ENCODE results near the gene NCKIPSD. TPM values are rescaled to one million over a fixed set of nuclear protein-coding genes. Genes with fewer than 3 reads are reported as not detected.
A peak's percentile ranks its signal among the peaks of the same experiment; 100 is the strongest.

NCKIPSD gene
- total RNA-seq, 1 experiment from 2014 or later, result 46.0 TPM

DNA sequence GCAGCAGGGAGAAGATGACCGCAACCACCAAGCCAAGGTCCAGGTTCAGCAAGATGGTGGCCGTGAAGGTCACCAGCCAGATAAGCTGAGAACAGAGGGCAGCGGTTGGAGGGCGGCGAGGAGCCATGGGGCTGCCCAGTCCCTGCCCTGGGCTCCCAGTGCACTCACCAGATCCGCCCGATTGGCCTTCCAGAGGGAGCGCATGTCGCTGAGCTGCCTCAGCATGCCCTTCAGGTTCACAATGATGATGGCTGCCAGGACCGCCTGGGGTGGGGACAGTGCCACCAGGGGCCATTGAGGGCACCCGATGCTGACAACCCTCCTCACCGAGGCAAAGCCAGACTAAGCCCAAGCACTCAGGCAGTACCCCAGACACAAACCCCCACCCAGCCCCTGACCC, 55.8 kb downstream of the NCKIPSD start:
- Histone ChIP-seq H2AK5ac (ENCODE audit: insufficient read length, low read length) (no peak overlapping the region), H3K23ac (ENCODE audit: insufficient read length, low read depth, low read length) (no peak overlapping the region), H3K27ac (ENCODE audit: insufficient read length, low read depth, low read length) (no peak overlapping the region), H3K23me2 (ENCODE audit: insufficient read length, low read depth, low read length, poor library complexity, severe bottlenecking) (peaks cover 4% of the 10 kb centered on the region), H4K5ac (ENCODE audit: insufficient read length, low read depth, low read length) (no peak overlapping the region), H2BK120ac (ENCODE audit: low read depth, low read length, poor library complexity, severe bottlenecking) (no peak overlapping the region), H2BK12ac (ENCODE audit: insufficient read length, low read depth, low read length) (no peak overlapping the region), H3K4ac (ENCODE audit: low read depth, low read length) (no peak overlapping the region), H4K91ac (ENCODE audit: insufficient read length, low read depth, low read length) (no peak overlapping the region), H3K27me3 (ENCODE audit: insufficient read depth, low read length) (no peaks in the 10 kb centered on the region), H3K18ac (ENCODE audit: insufficient read length, low read depth, low read length) (no peak overlapping the region), H3K4me1 (ENCODE audit: insufficient read depth, low read length) (no peaks in the 10 kb centered on the region; the same call in 1 of the 2 replicates), H3K14ac (ENCODE audit: insufficient read depth, low read length) (no peak overlapping the region), H2BK5ac (ENCODE audit: insufficient read length, low read length) (no peak overlapping the region), H3K79me2 (ENCODE audit: insufficient read depth, low read length) (no peaks in the 10 kb centered on the region), H3K9ac (ENCODE audit: extremely low read depth, insufficient read length, low read length) (no peak overlapping the region), H2BK15ac (ENCODE audit: low read depth, low read length) (no peak overlapping the region), H2AFZ (ENCODE audit: low read length) (no peak overlapping the region), H3K56ac (ENCODE audit: insufficient read length, low read depth, low read length) (no peak overlapping the region), H3K4me2 (ENCODE audit: insufficient read depth, insufficient read length, low read length) (no peak overlapping the region), H3K9me3 (ENCODE audit: control insufficient read depth, low read depth, low read length) (no peaks in the 10 kb centered on the region), H3K79me1 (ENCODE audit: insufficient read depth, low read depth, low read length, poor library complexity, severe bottlenecking) (no peaks in the 10 kb centered on the region), H2BK20ac (ENCODE audit: low read depth, low read length, poor library complexity, severe bottlenecking) (no peak overlapping the region), H3T11ph (ENCODE audit: low read length) (no peak overlapping the region), H4K8ac (replicated peaks; ENCODE audit: insufficient read length, low read depth, low read length) (no peak overlapping the region), H4K20me1 (ENCODE audit: control insufficient read depth, insufficient read depth, insufficient read length) (no peaks in the 10 kb centered on the region)
- H3K27ac Mint-ChIP-seq, result peak overlapping the region in 1 of 3 experiments; percentile 55; a peak in 1 of 7 replicates
- H3K9me3 Mint-ChIP-seq, result no peaks in the 10 kb centered on the region
- peaks cover 1% of the 10 kb centered on the region; the same call in 1 of the 2 replicates for H3K27me3 Mint-ChIP-seq (ENCODE audit: low read depth)
- no peak overlapping the region; a peak in 1 of 5 replicates for H3K4me3 Mint-ChIP-seq
- TF ChIP-seq, protein P1, sequence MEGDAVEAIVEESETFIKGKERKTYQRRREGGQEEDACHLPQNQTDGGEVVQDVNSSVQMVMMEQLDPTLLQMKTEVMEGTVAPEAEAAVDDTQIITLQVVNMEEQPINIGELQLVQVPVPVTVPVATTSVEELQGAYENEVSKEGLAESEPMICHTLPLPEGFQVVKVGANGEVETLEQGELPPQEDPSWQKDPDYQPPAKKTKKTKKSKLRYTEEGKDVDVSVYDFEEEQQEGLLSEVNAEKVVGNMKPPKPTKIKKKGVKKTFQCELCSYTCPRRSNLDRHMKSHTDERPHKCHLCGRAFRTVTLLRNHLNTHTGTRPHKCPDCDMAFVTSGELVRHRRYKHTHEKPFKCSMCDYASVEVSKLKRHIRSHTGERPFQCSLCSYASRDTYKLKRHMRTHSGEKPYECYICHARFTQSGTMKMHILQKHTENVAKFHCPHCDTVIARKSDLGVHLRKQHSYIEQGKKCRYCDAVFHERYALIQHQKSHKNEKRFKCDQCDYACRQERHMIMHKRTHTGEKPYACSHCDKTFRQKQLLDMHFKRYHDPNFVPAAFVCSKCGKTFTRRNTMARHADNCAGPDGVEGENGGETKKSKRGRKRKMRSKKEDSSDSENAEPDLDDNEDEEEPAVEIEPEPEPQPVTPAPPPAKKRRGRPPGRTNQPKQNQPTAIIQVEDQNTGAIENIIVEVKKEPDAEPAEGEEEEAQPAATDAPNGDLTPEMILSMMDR (conservative IDR thresholded peaks at IDR 0.05), result no peak
- no CpG with 5 or more reads among the region's 12 CpGs for WGBS (ENCODE audit: extremely low coverage, insufficient read length, low lambda C conversion rate)
- no peak for DNase-seq
- peaks cover 48 to 80% (median 80%) of the 10 kb centered on the region in 3 experiments for H3K36me3 Mint-ChIP-seq (ENCODE audit: insufficient read depth in 1 of 3, low read depth in 3 of 3)
- H3K4me1 Mint-ChIP-seq, result peaks cover 6 to 8% of the 10 kb centered on the region in 2 experiments

All from H9 (cell line).